NCI-H2227 (cell line): ENCODE results near the gene GYPA.
"Not testable (repeated sequence)": the region's sequence is repeated elsewhere in the genome, so short reads cannot be mapped to it uniquely, and the experiment has no call there.

ENCODE experiments used
- DNase-seq: peaks from one replicate; lab custom pipeline; 2025; ENCODE audit not compliant: unreplicated experiment; lab: John Stamatoyannopoulos, UW

The GYPA gene

DNA sequence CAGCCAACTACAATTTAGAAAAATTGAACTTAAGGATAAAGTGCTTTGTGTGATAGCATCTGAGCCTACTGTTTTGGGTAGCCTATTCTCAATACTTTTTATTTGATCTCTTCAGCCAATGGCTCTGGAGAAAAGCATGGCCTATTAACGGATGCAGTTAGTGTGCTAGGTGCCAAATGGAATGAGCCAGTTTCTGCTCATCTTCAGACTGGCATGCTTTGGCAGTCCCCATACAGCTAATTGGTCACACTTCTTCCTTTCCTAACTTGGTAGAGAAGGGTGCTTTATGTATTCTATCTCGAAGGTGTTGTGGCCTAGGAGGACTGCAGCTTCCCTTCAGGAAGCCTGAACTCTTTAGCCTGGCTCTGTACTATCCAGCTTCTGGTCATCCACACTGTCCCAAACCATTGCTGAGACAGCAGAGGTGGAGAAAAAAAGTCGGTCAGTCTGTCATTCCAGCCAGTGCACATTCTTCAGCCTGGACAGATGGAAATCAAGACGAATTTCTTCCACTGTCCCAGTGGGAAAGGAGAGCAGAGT is 11.1 kb downstream of the GYPA start:
- not testable (repeated sequence) for DNase-seq

GRCh38 chr4:144128709-144129320 is 11.7 kb downstream of the GYPA start:
- not testable (repeated sequence) for DNase-seq

GRCh38 chr4:144125109-144125508 is 15.4 kb downstream of the GYPA start:
- DNase-seq: not testable (repeated sequence)

DNA sequence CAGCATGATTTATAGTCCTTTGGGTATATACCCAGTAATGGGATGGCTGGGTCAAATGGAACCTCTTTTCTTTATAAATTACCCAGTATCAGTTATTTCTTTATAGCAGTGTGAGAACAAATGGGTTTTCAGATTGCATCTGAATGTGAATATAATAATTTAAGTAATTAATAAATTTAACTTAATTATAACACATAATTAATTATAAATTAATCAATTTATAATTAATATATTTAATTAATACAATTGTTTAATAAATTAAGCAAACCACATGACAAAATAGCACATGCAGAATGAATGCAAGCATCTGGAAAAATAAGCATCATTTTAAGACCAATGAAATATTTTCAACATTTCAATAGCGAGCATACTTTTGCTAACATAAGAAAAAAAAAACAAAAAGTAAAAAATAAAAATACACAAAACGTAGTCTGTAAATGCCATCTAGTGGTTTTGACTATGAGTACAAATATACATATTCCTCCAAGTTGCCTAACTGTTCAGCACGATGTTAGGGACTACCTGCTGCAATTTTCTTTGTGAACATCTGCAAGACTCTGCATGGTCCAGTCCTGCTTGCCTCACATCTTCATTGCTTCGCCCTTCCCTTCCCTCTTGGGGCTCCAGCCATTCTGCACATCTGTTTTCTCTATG is 16.4 kb downstream of the GYPA start:
- not testable (repeated sequence) for DNase-seq

DNA sequence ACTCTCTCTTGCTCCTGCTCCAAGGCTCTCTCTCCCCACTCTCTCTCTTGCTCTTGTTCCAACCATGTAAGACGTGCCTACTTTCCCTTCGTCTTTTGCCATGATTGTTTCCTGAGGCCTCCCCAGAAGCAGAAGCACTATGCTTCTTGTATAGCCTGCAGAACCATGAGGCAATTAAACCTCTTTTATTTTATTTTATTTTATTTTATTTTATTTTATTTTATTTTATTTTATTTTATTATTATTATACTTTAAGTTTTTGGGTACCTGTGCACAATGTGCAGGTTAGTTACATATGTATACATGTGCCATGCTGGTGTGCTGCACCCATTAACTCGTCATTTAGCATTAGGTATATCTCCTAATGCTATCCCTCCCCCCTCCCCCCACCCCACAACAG is 17.2 kb downstream of the GYPA start:
- not testable (repeated sequence) for DNase-seq

GRCh38 chr4:144119752-144120151 is 20.8 kb downstream of the GYPA start:
- not testable (repeated sequence) for DNase-seq

DNA sequence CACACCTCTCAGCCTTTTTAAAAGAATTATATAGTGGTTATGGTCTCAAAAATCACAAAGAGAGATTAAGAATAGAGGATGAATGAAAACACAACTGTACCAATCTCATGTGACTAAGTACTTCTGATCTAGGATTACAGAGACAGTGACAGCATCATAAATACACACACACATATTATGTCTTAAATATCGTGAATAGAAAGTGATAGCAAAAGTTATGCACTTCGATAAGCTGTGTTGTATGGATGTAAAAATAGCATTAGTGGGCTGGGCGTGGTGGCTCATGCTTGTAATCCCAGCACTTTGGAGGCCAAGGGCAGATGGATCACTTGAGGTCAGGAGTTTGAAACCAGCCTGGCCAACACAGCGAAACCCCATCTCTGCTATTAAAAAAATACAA is 25.0 kb downstream of the GYPA start:
- no peak for DNase-seq

DNA sequence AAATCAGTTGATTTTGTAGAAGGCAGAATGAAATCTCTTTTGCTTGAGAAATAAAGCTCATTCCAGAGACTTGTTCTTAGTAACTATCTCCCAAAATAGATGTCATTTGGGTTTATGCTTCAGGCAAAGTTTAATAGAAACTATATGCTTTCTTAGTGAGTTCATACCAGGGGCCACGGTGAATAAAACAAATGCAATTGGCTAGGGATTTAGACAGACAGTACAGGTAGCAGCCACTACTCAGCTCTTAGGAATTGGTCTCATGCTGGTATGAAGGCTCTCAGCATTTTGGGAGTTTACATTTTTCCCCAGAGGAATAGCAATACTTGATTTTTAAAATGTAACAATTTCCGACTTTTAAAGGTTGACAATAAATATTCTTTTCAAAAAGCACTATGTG is 27.0 kb downstream of the GYPA start:
- no peak for DNase-seq

DNA sequence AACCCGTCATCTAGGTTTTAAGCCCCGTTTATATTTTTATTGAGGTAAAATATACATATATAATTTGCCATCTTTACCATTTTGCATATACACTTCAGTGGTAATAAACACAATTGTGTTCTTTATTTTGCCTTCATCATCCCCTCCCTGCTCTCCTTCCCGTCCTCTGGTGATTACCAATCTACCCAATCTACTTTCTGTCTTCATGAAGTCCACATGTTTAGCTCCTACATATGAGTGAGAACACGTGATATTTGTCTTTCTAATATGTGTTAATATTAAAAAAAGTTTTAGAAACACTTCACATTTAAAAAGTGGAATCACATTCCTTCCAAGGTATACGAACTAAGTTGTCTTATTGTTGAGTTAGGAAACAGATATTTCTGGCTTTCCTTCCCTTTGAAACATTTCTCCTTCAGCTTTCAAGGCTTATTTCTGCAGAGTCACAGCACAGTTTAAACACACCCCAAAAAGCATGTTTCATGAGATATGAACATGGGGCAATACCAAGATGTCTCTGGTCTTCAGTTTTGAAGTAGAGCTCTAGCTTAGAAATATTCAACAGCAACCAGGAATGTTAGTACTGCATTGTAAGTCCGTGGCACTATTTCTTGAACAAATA is 35.9 kb downstream of the GYPA start:
- DNase-seq: no peak

- not testable (repeated sequence) for DNase-seq
These were observed 42.7 kb downstream of the GYPA start for GRCh38 chr4:144097776-144098175.

- DNase-seq: not testable (repeated sequence)
These were observed 46.5 kb downstream of the GYPA start for GRCh38 chr4:144093995-144094394.

GRCh38 chr4:144091181-144091580 is 49.3 kb downstream of the GYPA start:
- DNase-seq: not testable (repeated sequence)

- no peak for DNase-seq
These were observed 49.8 kb downstream of the GYPA start for GRCh38 chr4:144090744-144091143.

DNA sequence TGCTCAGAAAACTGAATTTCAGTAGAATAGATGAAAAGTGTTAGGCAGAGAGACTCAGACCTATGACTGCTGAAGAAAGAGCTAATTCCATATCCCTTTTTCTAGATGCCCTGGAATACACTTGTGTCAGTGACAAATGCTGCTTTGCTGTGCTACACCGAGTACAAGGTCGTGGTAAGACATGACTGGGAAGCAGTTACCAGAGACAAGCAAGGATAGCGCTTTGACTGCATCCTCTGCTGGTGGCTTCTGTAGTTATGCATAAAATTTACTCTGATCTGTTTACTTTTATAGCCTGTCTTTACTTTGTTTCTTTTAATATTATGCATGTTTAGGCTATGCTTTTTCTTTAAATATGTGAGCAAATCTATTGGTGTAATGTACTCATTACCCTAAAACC is 58.5 kb downstream of the GYPA start:
- DNase-seq: not testable (repeated sequence)

DNA sequence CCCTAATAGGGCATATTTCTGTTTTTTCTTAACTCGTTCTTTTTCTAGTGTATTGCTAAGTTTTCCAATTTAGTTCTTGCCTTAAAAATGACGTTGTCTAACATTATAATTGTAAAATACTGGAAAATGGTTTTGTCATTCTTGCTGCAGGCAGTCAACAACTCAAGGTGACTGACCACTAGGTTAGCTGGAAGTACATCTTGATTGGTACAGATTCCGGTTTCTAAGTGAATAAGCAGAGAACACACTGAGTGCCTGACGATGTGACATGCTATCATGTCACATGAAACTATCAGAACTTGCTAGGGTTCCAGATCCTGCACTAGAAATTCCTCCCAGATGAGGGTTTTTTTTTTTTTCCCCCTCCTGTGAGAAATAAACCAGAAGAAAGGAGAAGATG is 60.4 kb downstream of the GYPA start:
- DNase-seq: not testable (repeated sequence)

- DNase-seq: not testable (repeated sequence)
These were observed 61.8 kb downstream of the GYPA start for GRCh38 chr4:144078746-144079145.

DNA sequence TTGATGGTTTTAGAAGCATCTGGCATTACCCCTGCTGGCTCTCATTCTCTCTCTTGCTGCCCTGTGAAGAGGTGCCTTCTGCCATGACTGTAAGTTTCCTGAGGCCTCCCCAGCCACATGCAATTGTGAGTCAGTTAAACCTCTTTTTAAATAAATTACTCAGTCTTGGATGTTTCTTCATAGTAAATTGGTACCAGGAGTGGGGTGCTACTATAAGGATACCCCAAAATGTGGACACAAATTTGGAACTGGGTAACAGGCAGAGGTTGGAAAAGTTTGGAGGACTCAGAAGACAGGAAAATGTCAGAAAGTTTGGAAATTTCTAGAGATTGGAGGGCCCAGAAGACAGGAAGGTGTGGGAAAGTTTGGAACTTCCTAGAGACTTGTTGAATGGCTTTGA is 79.0 kb downstream of the GYPA start:
- DNase-seq: not testable (repeated sequence)

GRCh38 chr4:144060234-144060859 is 80.2 kb downstream of the GYPA start:
- not testable (repeated sequence) for DNase-seq
